Parathyroid adenoma (tissue), 2 donors: Measurements from ENCODE around the gene SSBP2.

ENCODE experiments used
- H2AFZ ChIP-seq: fragments of 300-600 bp; sonication (generic); one replicate; pipeline ENCODE4 v1.7.0; 2017; ENCODE audit warnings: antibody characterized with exemption, mild to moderate bottlenecking
- H3K27ac ChIP-seq: fragments of 300-600 bp; sonication (generic); one replicate; pipeline ENCODE4 v1.7.0; 2017
- H3K27me3 ChIP-seq: fragments of 300-600 bp; sonication (generic); one replicate; pipeline ENCODE4 v1.7.0; 2017; ENCODE audit warnings: low read length; ENCODE audit not compliant: control insufficient read depth, insufficient read depth
- H3K36me3 ChIP-seq: fragments of 300-600 bp; sonication (generic); one replicate; pipeline ENCODE4 v1.7.0; 2017; ENCODE audit warnings: low read length; ENCODE audit not compliant: control insufficient read depth, insufficient read depth
- H3K4me1 ChIP-seq: fragments of 300-600 bp; sonication (generic); one replicate; pipeline ENCODE4 v1.7.0; 2017; ENCODE audit warnings: control low read depth
- H3K4me2 ChIP-seq: fragments of 300-600 bp; sonication (generic); one replicate; pipeline ENCODE4 v1.7.0; 2017; ENCODE audit warnings: low read length
- H3K4me3 ChIP-seq: fragments of 300-600 bp; sonication (generic); one replicate; pipeline ENCODE4 v1.7.0; 2017; ENCODE audit warnings: low read depth, low read length
- H3K79me2 ChIP-seq: fragments of 300-600 bp; sonication (generic); one replicate; pipeline ENCODE4 v1.7.0; 2017; ENCODE audit warnings: control low read depth
- H3K9ac ChIP-seq: fragments of 300-600 bp; sonication (generic); one replicate; pipeline ENCODE4 v1.7.0; 2017; ENCODE audit warnings: mild to moderate bottlenecking
- H3K9me3 ChIP-seq: fragments of 300-600 bp; sonication (generic); one replicate; pipeline ENCODE4 v1.7.0; 2017; ENCODE audit warnings: low read length; ENCODE audit not compliant: control insufficient read depth
- TF ChIP-seq, protein P1 (sequence below): fragments of 300-600 bp; sonication (generic); IDR thresholded peaks from one replicate; pipeline ENCODE4 v1.7.0; 2017; ENCODE audit warnings: antibody characterized with exemption, mild to moderate bottlenecking
- donor health status: primary hyperparathyroidism.

SSBP2 gene

DNA sequence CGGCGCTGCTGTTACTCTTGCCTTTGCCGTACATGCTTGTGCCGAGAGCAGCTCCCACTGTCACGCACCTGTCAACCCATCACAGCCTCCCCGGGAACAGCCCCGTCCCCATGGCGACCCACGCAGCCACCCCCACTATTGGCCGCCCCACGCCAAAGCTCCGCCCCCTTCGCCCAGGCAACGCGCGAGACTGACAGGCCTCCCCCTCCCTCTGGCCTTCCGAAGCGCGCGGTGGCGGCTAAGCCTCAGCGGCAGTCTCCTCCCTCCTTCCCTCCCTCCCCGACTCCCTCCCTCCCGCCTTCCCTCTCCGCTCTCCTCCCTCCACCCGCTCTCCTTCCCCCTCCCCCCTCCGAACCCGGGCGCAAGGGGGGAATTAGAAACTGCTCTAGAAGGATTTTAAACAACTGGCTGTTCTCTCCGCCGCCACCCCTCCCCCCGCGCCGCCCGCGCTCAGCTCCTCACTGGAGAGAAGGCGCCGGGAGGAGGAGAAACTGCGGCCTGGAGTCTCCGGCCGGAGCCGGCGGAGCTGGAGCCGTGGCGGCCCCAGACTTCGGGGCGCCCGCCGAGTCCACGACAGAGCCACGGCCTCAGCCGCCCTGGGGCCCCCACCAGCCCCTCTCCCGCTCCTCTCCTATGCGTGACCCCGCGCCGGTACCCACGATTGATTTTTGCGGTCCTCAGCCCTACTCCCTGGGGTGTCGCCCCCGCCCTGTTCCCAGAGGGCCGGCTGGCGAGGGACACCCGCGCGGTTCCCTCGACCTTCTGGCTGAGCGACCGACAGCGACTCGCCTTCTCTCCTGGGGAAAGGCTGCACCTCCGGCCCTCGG lies at the start of gene SSBP2:
TSS of gene SSBP2 (minus strand) at position 89 of the 827 bp plus-strand sequence. CDS start at position 34, 55 bp downstream.
- TF ChIP-seq, protein P1, sequence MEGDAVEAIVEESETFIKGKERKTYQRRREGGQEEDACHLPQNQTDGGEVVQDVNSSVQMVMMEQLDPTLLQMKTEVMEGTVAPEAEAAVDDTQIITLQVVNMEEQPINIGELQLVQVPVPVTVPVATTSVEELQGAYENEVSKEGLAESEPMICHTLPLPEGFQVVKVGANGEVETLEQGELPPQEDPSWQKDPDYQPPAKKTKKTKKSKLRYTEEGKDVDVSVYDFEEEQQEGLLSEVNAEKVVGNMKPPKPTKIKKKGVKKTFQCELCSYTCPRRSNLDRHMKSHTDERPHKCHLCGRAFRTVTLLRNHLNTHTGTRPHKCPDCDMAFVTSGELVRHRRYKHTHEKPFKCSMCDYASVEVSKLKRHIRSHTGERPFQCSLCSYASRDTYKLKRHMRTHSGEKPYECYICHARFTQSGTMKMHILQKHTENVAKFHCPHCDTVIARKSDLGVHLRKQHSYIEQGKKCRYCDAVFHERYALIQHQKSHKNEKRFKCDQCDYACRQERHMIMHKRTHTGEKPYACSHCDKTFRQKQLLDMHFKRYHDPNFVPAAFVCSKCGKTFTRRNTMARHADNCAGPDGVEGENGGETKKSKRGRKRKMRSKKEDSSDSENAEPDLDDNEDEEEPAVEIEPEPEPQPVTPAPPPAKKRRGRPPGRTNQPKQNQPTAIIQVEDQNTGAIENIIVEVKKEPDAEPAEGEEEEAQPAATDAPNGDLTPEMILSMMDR = peak; percentile 5
- Histone ChIP-seq H3K9ac (peak within 1 kb of the TSS; percentile 48), H2AFZ (peak within 1 kb of the TSS; percentile 94), H3K9me3 (no peaks in the 10 kb centered on the region), H3K36me3 (no peaks in the 10 kb centered on the region), H3K4me2 (peak within 1 kb of the TSS; percentile 70), H3K27ac (peak within 1 kb of the TSS; percentile 90), H3K4me3 (peak within 1 kb of the TSS; percentile 67), H3K4me1 (peaks cover 17% of the 10 kb centered on the region), H3K79me2 (peaks cover 6% of the 10 kb centered on the region), H3K27me3 (no peaks in the 10 kb centered on the region)

GRCh38 chr5:81795666-81796065 lies 44.8 kb upstream of the SSBP2 start:
- no peak overlapping the region for H3K4me3 ChIP-seq
- H3K36me3 ChIP-seq = no peaks in the 10 kb centered on the region
- H3K9me3 ChIP-seq = no peaks in the 10 kb centered on the region
- no peak overlapping the region for H3K4me2 ChIP-seq
- H3K9ac ChIP-seq = no peak overlapping the region
- TF ChIP-seq, protein P1 = no peak
- H3K79me2 ChIP-seq = no peaks in the 10 kb centered on the region
- H3K4me1 ChIP-seq = peaks cover 6% of the 10 kb centered on the region
- no peak overlapping the region for H2AFZ ChIP-seq
- no peaks in the 10 kb centered on the region for H3K27me3 ChIP-seq
- H3K27ac ChIP-seq = no peak overlapping the region

- no peaks in the 10 kb centered on the region for H3K79me2 ChIP-seq
- no peak overlapping the region for H3K27ac ChIP-seq
- H3K4me1 ChIP-seq = peaks cover 6% of the 10 kb centered on the region
- TF ChIP-seq, protein P1 = no peak
- H3K27me3 ChIP-seq = no peaks in the 10 kb centered on the region
- H3K9me3 ChIP-seq = no peaks in the 10 kb centered on the region
- no peak overlapping the region for H2AFZ ChIP-seq
- H3K4me2 ChIP-seq = no peak overlapping the region
- H3K9ac ChIP-seq = no peak overlapping the region
- no peaks in the 10 kb centered on the region for H3K36me3 ChIP-seq
- no peak overlapping the region for H3K4me3 ChIP-seq
Observed at GRCh38 chr5:81794226-81794625, 43.3 kb upstream of the SSBP2 start.

- Histone ChIP-seq H3K9me3 (no peaks in the 10 kb centered on the region), H3K4me3 (no peak overlapping the region), H3K36me3 (no peaks in the 10 kb centered on the region), H3K4me1 (peaks cover 18% of the 10 kb centered on the region), H3K4me2 (no peak overlapping the region), H3K79me2 (no peaks in the 10 kb centered on the region), H3K9ac (no peak overlapping the region), H3K27me3 (no peaks in the 10 kb centered on the region), H3K27ac (no peak overlapping the region), H2AFZ (no peak overlapping the region)
- TF ChIP-seq, protein P1 = no peak
Observed at GRCh38 chr5:81790336-81790735, 39.4 kb upstream of the SSBP2 start.

DNA sequence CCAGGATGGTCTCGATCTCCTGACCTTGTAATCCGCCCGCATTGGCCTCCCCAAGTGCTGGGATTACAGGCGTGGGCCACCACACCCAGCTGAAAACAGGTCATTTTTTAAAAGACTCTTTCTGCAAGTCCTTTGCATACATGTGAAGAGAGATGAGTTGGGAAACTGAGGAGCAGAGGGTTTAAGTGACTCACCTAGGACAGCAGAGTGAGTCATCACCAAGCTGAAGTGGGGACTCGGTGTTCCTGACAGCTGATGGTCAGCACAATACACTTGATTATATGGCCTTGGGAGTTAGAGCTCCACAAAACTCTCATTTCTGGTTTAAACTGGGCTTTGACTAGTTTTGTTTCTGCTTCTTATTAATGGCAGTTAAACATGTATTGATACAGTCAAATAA lies 38.1 kb upstream of the SSBP2 start:
- no peaks in the 10 kb centered on the region for H3K9me3 ChIP-seq
- TF ChIP-seq, protein P1 = no peak
- H3K4me2 ChIP-seq = no peak overlapping the region
- H2AFZ ChIP-seq = no peak overlapping the region
- H3K27me3 ChIP-seq = no peaks in the 10 kb centered on the region
- H3K9ac ChIP-seq = no peak overlapping the region
- no peak overlapping the region for H3K27ac ChIP-seq
- H3K79me2 ChIP-seq = no peaks in the 10 kb centered on the region
- H3K4me3 ChIP-seq = no peak overlapping the region
- H3K4me1 ChIP-seq = peaks cover 18% of the 10 kb centered on the region
- no peaks in the 10 kb centered on the region for H3K36me3 ChIP-seq
